ENCODE measurements around the gene CRISPLD2.

GRCh38 chr16:84821728-84822689, 2.2 kb downstream of the CRISPLD2 start:
- TF ChIP-seq CTCF (IDR thresholded peaks at IDR 0.05; ENCODE audit: insufficient read depth, low read length) (no peak), POLR2AphosphoS5 (IDR thresholded peaks at IDR 0.05; ENCODE audit: low read depth) (no peak), REST (IDR thresholded peaks at IDR 0.05; ENCODE audit: insufficient replicate concordance, low read depth) (no peak)

All from HL-60 (cell line).